HG03354 (cell line): ENCODE measurements around the gene NUMB.
"Not testable (repeated sequence)": the region's sequence is repeated elsewhere in the genome, so short reads cannot be mapped to it uniquely, and the experiment has no call there.

ENCODE experiments used
- ATAC-seq: cut with Tn5 transposase; IDR thresholded peaks from one replicate; pipeline ENCODE4 v1.9.1; 2021; ENCODE audit warnings: mild to moderate bottlenecking; ENCODE audit not compliant: unreplicated experiment, poor library complexity, severe bottlenecking

NUMB gene

GRCh38 chr14:73370561-73370960 lies 87.8 kb downstream of the NUMB start:
- ATAC-seq, result no peak

- ATAC-seq, result no peak
Measured at GRCh38 chr14:73369428-73369827, 88.9 kb downstream of the NUMB start.

- no peak for ATAC-seq
Measured at GRCh38 chr14:73368616-73369015, 89.7 kb downstream of the NUMB start.

- no peak for ATAC-seq
Measured at GRCh38 chr14:73365727-73366126, 92.6 kb downstream of the NUMB start.

GRCh38 chr14:73364559-73364958 lies 93.8 kb downstream of the NUMB start:
- ATAC-seq, result no peak

GRCh38 chr14:73359445-73359844 lies 98.9 kb downstream of the NUMB start:
- ATAC-seq, result no peak

- ATAC-seq, result no peak
Measured at GRCh38 chr14:73358187-73358586, 100.2 kb downstream of the NUMB start.

GRCh38 chr14:73349091-73349490 lies 109.3 kb downstream of the NUMB start:
- ATAC-seq, result not testable (repeated sequence)

GRCh38 chr14:73344319-73344718 lies 114.0 kb downstream of the NUMB start:
- no peak for ATAC-seq

- no peak for ATAC-seq
Measured at GRCh38 chr14:73342670-73343069, 115.7 kb downstream of the NUMB start.

- no peak for ATAC-seq
Measured at GRCh38 chr14:73339846-73340595, 118.3 kb downstream of the NUMB start.

GRCh38 chr14:73339206-73339605 lies 119.1 kb downstream of the NUMB start:
- ATAC-seq, result no peak

GRCh38 chr14:73338551-73338950 lies 119.8 kb downstream of the NUMB start:
- ATAC-seq, result no peak

- no peak for ATAC-seq
Measured at GRCh38 chr14:73333031-73333430, 125.3 kb downstream of the NUMB start.

GRCh38 chr14:73325630-73326299 lies 132.6 kb downstream of the NUMB start:
- ATAC-seq, result no peak

- no peak for ATAC-seq
Measured at GRCh38 chr14:73325063-73325462, 133.3 kb downstream of the NUMB start.

- ATAC-seq, result no peak
Measured at GRCh38 chr14:73324533-73324932, 133.8 kb downstream of the NUMB start.

GRCh38 chr14:73323896-73324399 lies 134.4 kb downstream of the NUMB start:
- no peak for ATAC-seq

GRCh38 chr14:73313151-73313550 lies 145.2 kb downstream of the NUMB start:
- ATAC-seq, result no peak

- no peak for ATAC-seq
Measured at GRCh38 chr14:73312687-73313086, 145.7 kb downstream of the NUMB start.

GRCh38 chr14:73311708-73312030 lies 146.7 kb downstream of the NUMB start:
- ATAC-seq, result no peak
